ENCODE data around the gene SLC5A12.
"Not testable (repeated sequence)": the region's sequence is repeated elsewhere in the genome, so short reads cannot be mapped to it uniquely, and the experiment has no call there.

The SLC5A12 gene

GRCh38 chr11:26649884-26650283 lies 72.0 kb downstream of the SLC5A12 start:
- no peak for DNase-seq

- DNase-seq: not testable (repeated sequence)
Observed at GRCh38 chr11:26643314-26643713, 78.5 kb downstream of the SLC5A12 start.

DNA sequence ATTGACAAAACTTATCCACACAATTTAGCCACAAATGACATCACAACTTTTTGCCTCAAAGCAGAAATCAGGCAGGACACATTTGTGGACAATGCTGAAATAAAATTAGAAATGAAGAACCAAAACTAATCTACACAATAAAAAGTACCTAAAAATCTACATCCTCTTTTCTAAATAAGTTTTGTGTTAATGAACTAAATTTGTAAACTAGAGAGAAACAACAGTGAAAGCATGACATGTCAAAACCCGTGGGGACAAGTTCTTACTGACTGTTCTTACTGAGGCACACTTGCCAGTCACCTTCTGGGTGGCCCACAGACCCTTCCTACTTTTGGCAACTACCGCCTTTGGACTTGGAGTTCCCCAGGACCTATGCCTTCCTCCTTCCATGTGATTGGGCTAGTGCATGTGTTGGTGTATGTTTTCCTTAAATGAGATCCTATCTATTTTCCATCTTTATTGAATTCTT lies 89.1 kb downstream of the SLC5A12 start:
- DNase-seq: no peak

GRCh38 chr11:26626346-26626745 lies 95.5 kb downstream of the SLC5A12 start:
- no peak for DNase-seq

- no peak for DNase-seq
Observed at GRCh38 chr11:26623076-26623659, 98.7 kb downstream of the SLC5A12 start.

- DNase-seq: no peak
Observed at GRCh38 chr11:26622181-26622580, 99.7 kb downstream of the SLC5A12 start.

DNA sequence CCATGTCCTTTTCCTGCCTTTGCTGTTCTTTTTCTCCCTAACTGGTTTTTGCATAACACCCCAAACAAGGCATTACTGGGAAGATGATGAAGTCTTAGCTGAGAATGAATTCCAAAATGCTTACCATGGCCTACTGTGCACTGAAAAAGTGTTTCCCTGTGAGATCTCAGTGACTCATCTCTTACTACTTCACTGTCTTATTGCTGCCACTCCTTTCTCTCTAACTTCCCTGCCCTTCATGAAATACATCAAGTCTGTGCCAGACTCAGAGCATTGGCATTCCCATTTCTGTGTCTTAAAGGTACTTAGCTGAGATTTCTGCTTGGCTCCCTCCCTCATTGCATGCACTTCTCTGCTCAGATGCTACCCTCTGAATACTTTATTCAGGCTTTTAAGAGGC lies 100.7 kb downstream of the SLC5A12 start:
- no peak for DNase-seq

DNA sequence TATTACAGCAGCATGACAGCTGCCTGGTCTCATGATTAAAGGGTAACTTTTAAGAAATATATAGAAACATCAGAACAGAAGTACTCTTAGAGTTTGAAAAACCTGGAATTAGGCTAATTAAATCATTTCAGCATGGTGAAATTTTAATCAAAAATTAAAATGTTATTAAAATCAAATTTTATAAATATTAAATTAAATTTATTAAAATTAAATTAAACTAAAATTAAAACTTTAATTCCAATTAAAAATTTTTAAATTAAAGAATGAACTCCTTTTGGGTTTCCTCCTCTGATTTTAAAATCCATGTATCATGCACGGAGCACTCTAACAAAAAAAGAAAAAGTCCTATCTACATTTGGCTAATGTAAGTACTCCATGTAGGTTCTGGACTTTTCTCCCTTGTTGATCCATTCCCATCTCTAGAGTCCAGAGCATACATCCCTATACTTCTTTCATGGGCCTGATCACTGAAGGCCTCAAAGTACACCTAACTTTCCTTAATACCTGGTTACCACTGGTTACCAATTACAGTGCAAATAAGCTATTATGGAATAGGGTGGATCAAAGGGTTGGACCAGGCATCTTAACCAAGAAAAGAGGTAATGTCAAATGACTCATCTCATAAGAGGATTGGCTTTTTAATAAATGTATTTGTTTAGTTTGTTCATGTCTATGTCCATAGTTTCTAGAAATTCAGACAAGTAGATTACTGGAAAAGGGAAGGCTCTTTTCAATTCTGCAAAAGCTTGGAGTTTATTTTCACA lies 101.4 kb downstream of the SLC5A12 start:
- DNase-seq: no peak

- no peak for DNase-seq
Observed at GRCh38 chr11:26618441-26618840, 103.4 kb downstream of the SLC5A12 start.

Data from NCI-H1436 treated with DMSO at 0.1 percent for 48 hours (cell line).